Panc1 (cell line): ENCODE results near the gene SERPINB7. TPM values are rescaled to one million over a fixed set of nuclear protein-coding genes. Genes with fewer than 3 reads are reported as not detected.

Source experiments
- ATAC-seq: fragments of 200-7000 bp; cut with Tn5 transposase; 2 replicates; pipeline ENCODE4 v1.9.1; 2020; ENCODE audit warnings: mild to moderate bottlenecking, moderate library complexity
- BruUV-seq: library from RNA; stranded (reverse); fragments of 400-500 nt; replicated peaks from 2 replicates; lab custom pipeline; 2021; lab: Mats Ljungman, UMichigan
- CTCF ChIA-PET: fragments of 300-600 bp; sonication (Branson Sonifier 250); formaldehyde crosslinking; loops from one replicate; lab custom pipeline; 2022; ENCODE audit warnings: antibody characterized with exemption; lab: Charles Lee
- POLR2A ChIA-PET: fragments of 300-600 bp; sonication (Branson Sonifier 250); formaldehyde crosslinking; loops from one replicate; lab custom pipeline; 2022; ENCODE audit warnings: antibody characterized with exemption; lab: Charles Lee
- DNase-seq: peaks from one replicate; pipeline ENCODE4 v3.0.0-alpha.2; 2010; ENCODE audit warnings: low read depth, low spot score
- H3K27ac ChIP-seq: 2 replicates; pipeline ENCODE4 v1.5.1; 2011; ENCODE audit warnings: mild to moderate bottlenecking, low read length, inconsistent platforms
- H3K27me3 ChIP-seq: fragments of 200-500 bp; sonication (Bioruptor generic); 2 replicates; pipeline ENCODE4 v1.6.0; 2014; ENCODE audit warnings: low read length, inconsistent platforms; ENCODE audit not compliant: control insufficient read depth, insufficient read depth
- H3K36me3 ChIP-seq: fragments of 200-500 bp; sonication (Bioruptor generic); 2 replicates; pipeline ENCODE4 v1.5.1; 2014; ENCODE audit warnings: inconsistent platforms, mild to moderate bottlenecking, low read length, moderate library complexity; ENCODE audit not compliant: control insufficient read depth, insufficient read depth
- H3K4me1 ChIP-seq: 2 replicates; pipeline ENCODE4 v1.5.1; 2011; ENCODE audit warnings: inconsistent platforms, mild to moderate bottlenecking, low read length, moderate library complexity; ENCODE audit not compliant: control insufficient read depth, insufficient read depth
- H3K4me3 ChIP-seq, 2 experiments: 2 replicates each; pipeline ENCODE4 v1.5.1; 2011 to 2012; ENCODE audit warnings: low read depth in 2 of 2, low read length in 2 of 2, mild to moderate bottlenecking in 2 of 2, inconsistent platforms in 1 of 2, moderate library complexity in 1 of 2
- H3K9me3 ChIP-seq: fragments of 200-500 bp; sonication (Bioruptor generic); 2 replicates; pipeline ENCODE4 v1.5.1; 2014; ENCODE audit warnings: low read depth, mild to moderate bottlenecking, inconsistent platforms, low read length, moderate library complexity; ENCODE audit not compliant: control insufficient read depth, insufficient read depth
- CTCF ChIP-seq: fragments of 450-650 bp; IDR thresholded peaks from 2 replicates; pipeline ENCODE4 v1.5.1; 2017; ENCODE audit warnings: mild to moderate bottlenecking
- POLR2AphosphoS5 ChIP-seq: IDR thresholded peaks from 2 replicates; pipeline ENCODE4 v1.6.1; 2012; ENCODE audit warnings: mild to moderate bottlenecking, low read depth, low read length, moderate library complexity
- REST ChIP-seq, 2 experiments: IDR thresholded peaks; 2 replicates each; pipeline ENCODE4 v1.6.1; 2011 to 2012; ENCODE audit warnings: low read depth in 2 of 2, control low read depth in 1 of 2, low read length in 1 of 2, mild to moderate bottlenecking in 1 of 2, moderate library complexity in 1 of 2; ENCODE audit not compliant: insufficient read depth in 1 of 2
- SIN3A ChIP-seq: IDR thresholded peaks from 2 replicates; pipeline ENCODE4 v1.6.1; 2012; ENCODE audit warnings: low read depth, mild to moderate bottlenecking, low read length, moderate library complexity, borderline replicate concordance; ENCODE audit not compliant: insufficient read depth
- TCF7L2 ChIP-seq: IDR thresholded peaks from 2 replicates; pipeline ENCODE4 v1.6.1; 2011; ENCODE audit warnings: mild to moderate bottlenecking, low read depth, low read length, inconsistent platforms
- in situ Hi-C: cut with HindIII; loops from 2 replicates; pipeline ENCODE4 v1.10.0; 2016; ENCODE audit warnings: low sequenced_read_pairs, low pct_unique_long_range_greater_than_20kb
- intact Hi-C: fragments of 100-400 bp; cut with micrococcal nuclease; formaldehyde crosslinking; loops from one replicate; pipeline ENCODE4 v1.10.0; 2022; ENCODE audit not compliant: unreplicated experiment
- total RNA-seq: library from RNA; stranded (reverse); gene quantifications from one replicate; pipeline ENCODE4 v1.2.1, GENCODE V29; 2021; ENCODE audit not compliant: unreplicated experiment

The SERPINB7 gene
- total RNA-seq, 1 experiment from 2014 or later, result not detected

DNA sequence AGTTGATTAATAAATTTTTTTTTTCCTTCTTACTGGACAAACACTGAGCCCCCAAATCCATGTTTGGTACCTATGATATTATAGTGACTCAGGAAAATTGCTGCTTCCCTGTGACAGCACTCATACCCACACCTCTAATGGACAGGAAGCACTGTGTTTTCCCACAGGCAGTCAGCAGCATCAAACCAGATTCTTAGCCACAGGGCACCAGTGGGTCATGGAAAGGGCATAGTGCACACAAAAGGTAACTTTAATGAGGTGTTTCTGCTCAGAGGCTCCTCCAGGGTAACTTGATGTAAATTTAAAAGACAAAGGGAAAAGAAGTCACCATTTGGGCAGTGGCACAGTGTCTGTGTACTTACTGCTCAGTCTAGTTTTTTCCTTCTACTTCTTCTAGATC lies 38.3 kb upstream of the SERPINB7 start:
- POLR2A ChIA-PET, result no interaction called here
- ATAC-seq (no peak), DNase-seq (no peak)
- in situ Hi-C loops, result no loop called here
- TF ChIP-seq CTCF (no peak), REST (IDR thresholded peaks at IDR 0.05; ENCODE audit: insufficient read depth in 1 of 2, low read depth in 2 of 2, low read length in 1 of 2) (no peak), POLR2AphosphoS5 (no peak), TCF7L2 (no peak), SIN3A (no peak)
- Histone ChIP-seq H3K9me3 (no peaks in the 10 kb centered on the region), H3K27ac (no peak overlapping the region), H3K27me3 (no peaks in the 10 kb centered on the region), H3K4me3 (no peak overlapping the region), H3K4me1 (no peaks in the 10 kb centered on the region), H3K36me3 (no peaks in the 10 kb centered on the region)
- intact Hi-C loops, result no loop called here
- no TSS peak for BruUV-seq
- CTCF ChIA-PET, result no interaction called here

- intact Hi-C loops (loop anchor here (2.0 kb wide), 1 partner anchor 223 kb away; no protein-coding TSS in a partner anchor), in situ Hi-C loops (no loop called here)
- ChIA-PET POLR2A (interaction anchor here (0.7 kb wide), 1 partner anchor 1041 kb away, joined by 13 read pairs; no protein-coding TSS in a partner anchor), CTCF (interaction anchor here (0.6 to 0.8 kb wide), 5 partner anchors 182 to 413 kb away, joined by 3 to 12 read pairs (median 7); no protein-coding TSS in a partner anchor)
- Histone ChIP-seq H3K4me3 (no peak overlapping the region), H3K4me1 (no peaks in the 10 kb centered on the region), H3K27me3 (no peaks in the 10 kb centered on the region), H3K9me3 (no peaks in the 10 kb centered on the region), H3K36me3 (no peaks in the 10 kb centered on the region), H3K27ac (no peak overlapping the region)
- ATAC-seq, result no peak
- no TSS peak for BruUV-seq
- TF ChIP-seq CTCF (peak; percentile 10; the same call in 1 of the 2 replicates), SIN3A (no peak), REST (IDR thresholded peaks at IDR 0.05; ENCODE audit: insufficient read depth in 1 of 2, low read depth in 2 of 2, low read length in 1 of 2) (no peak), TCF7L2 (no peak)
- DNase-seq, result no peak
Observed at GRCh38 chr18:63741769-63742168, 33.4 kb upstream of the SERPINB7 start.
